Measurements from ENCODE around the gene SLC6A3.

SLC6A3 gene

GRCh38 chr5:1443171-1443570 is 2.1 kb downstream of the SLC6A3 start:
- TF ChIP-seq, protein P1, sequence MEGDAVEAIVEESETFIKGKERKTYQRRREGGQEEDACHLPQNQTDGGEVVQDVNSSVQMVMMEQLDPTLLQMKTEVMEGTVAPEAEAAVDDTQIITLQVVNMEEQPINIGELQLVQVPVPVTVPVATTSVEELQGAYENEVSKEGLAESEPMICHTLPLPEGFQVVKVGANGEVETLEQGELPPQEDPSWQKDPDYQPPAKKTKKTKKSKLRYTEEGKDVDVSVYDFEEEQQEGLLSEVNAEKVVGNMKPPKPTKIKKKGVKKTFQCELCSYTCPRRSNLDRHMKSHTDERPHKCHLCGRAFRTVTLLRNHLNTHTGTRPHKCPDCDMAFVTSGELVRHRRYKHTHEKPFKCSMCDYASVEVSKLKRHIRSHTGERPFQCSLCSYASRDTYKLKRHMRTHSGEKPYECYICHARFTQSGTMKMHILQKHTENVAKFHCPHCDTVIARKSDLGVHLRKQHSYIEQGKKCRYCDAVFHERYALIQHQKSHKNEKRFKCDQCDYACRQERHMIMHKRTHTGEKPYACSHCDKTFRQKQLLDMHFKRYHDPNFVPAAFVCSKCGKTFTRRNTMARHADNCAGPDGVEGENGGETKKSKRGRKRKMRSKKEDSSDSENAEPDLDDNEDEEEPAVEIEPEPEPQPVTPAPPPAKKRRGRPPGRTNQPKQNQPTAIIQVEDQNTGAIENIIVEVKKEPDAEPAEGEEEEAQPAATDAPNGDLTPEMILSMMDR (IDR thresholded peaks at IDR 0.05; ENCODE audit: low read depth, low read length): no peak
- no peak for DNase-seq (ENCODE audit: extremely low read depth, low read depth)

DNA sequence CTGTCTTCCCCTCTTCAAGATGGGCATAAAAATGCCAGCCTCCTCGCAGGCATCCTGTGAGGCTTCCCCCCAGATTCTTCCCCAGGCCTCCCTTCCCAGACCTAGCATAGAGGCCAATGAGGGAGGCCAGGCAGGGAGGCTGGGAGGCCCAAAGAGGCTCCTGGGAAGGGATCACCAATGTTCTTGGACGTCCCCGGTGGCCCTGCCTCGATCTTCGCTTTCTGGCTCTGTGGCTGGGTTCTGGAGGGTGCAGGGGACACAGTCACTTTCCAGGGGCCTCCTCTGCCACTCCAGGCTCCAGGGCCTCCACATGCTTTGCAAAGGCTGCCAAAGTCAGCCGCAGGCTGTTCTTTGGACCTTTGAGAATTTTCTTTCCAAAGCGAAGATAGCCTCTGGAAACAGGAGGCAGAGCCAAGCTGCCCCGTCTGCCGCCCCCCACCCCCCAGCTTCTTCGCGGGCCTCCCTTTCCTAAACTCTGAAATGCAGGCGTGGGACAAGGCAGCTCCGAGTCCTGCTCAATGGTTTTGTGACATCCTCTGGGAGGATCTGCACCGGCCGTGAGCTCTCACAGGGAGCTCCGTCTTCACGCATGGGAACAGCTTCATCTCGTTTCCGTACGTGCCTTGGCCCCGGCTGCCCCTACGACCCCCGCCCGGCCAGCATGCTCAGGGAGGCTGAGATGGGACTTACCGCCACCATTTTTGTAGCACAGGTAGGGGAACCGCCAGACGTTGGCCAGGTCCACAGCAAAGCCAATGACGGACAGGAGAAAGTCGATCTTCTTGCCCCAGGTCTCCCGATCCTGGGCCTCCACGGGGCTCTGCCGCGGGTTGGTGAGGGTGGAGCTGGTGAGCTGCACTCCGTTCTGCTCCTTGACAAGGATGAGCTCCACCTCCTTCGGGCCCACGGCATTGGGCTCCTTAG is 2.8 kb downstream of the SLC6A3 start:
- no peak for DNase-seq (ENCODE audit: extremely low read depth, low read depth)
- TF ChIP-seq, protein P1 (IDR thresholded peaks at IDR 0.05; ENCODE audit: low read depth, low read length): no peak

DNA sequence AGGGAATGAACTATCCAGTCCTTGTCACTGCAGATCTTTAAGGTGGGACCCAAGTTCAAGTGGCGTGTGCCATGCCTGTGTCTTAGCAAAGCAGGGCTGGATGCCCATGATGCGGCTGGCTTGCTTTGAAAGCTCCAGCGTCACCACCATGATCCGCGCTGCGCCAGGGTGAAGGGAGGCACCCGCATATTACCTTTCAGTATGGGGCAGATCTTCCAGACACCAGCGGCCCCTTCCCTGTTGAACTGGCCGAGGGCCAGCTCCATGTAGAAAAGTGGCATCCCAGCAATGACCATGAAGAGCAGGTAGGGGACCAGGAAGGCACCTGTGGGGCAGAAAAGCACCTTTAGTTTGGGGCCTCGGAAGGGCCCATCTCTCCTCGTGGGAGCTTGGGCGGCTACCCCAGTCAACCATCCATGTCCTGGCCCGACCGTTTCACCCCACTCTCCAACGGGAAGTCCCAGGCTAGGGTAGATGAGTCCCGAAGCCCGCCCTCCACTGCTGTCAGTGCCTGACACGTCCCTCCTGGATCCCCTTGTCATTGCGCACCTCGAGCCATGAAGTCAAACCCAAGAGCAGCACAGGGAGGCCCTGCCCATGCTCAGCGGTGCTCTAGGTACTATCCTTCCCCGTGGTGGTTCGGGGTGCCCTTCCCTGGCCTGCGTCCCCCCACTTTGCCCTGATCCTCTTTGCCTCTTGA is 3.9 kb downstream of the SLC6A3 start:
- TF ChIP-seq, protein P1 (IDR thresholded peaks at IDR 0.05; ENCODE audit: low read depth, low read length): no peak
- no peak for DNase-seq (ENCODE audit: extremely low read depth, low read depth)

DNA sequence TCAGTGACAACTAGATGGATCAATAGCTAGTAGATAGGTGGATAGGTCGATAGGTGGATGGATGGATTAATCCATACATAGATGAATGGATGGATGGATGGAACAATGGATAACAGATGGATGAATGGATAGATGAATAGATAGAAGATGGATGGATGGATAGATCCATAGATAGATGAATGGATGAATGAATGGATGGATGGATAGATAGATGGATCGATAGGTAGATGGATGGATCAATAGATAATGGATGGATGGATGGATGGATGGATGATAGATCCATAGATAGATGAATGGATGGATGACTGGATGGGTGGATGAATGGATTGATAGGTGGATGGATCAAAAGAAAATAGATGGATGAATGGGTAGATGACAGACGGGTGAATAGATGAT is 5.1 kb downstream of the SLC6A3 start:
- no peak for DNase-seq (ENCODE audit: extremely low read depth, low read depth)
- TF ChIP-seq, protein P1 (IDR thresholded peaks at IDR 0.05; ENCODE audit: low read depth, low read length): no peak

GRCh38 chr5:1439388-1440097 is 5.7 kb downstream of the SLC6A3 start:
- TF ChIP-seq, protein P1 (IDR thresholded peaks at IDR 0.05; ENCODE audit: low read depth, low read length): no peak
- DNase-seq (ENCODE audit: extremely low read depth, low read depth): no peak

DNA sequence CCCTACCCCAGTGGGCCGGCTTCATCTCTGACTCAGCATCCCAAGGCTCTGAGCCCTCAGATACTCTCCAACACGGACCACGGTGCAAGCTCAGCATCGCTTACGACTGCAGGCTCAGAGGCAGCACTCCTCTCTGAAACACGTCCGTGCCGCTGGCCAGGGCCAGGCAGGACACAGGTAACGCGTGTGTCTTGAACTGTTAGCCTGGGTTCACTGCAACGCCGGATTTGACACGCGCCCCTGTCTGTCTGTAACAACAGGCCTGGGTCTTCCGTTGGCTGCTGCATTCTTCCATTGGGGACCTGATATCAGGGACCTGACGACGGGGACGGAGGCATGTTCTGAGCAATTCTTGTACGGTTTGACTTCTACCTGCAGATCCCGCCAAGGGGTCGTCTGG is 6.4 kb downstream of the SLC6A3 start:
- no peak for DNase-seq (ENCODE audit: extremely low read depth, low read depth)
- TF ChIP-seq, protein P1 (IDR thresholded peaks at IDR 0.05; ENCODE audit: low read depth, low read length): no peak

Data from AG09319 (cell line).